CD4-positive, alpha-beta T cell (primary cell): Measurements from ENCODE around the gene SAYSD1. TPM values are rescaled to one million over a fixed set of nuclear protein-coding genes. Genes with fewer than 3 reads are reported as not detected.

Source experiments
- ATAC-seq: fragments of 200-7000 bp; cut with Tn5 transposase; one replicate; pipeline ENCODE4 v1.10.0; 2022; ENCODE audit warnings: mild to moderate bottlenecking; ENCODE audit not compliant: poor library complexity
- CTCF ChIA-PET: fragments of 350-600 bp; sonication (Branson Sonifier 250); formaldehyde crosslinking; loops from one replicate; lab custom pipeline; 2021; ENCODE audit warnings: antibody characterized with exemption, inconsistent platforms; lab: Charles Lee
- POLR2A ChIA-PET: fragments of 350-600 bp; sonication (Branson Sonifier 250); formaldehyde crosslinking; loops from one replicate; lab custom pipeline; 2021; ENCODE audit warnings: antibody characterized with exemption, inconsistent platforms; lab: Charles Lee
- DNase-seq, 14 experiments: peaks; one replicate each; pipeline ENCODE4 v3.0.0-alpha.2; 2013 to 2020; ENCODE audit warnings: mixed read lengths in 2 of 14
- H3K27ac ChIP-seq, 2 donors: one replicate each; pipeline versions ENCODE4 v1.5.1 to v1.7.0; 2013; ENCODE audit warnings: low read length in 2 of 2, low read depth in 1 of 2, mild to moderate bottlenecking in 1 of 2
- H3K27me3 ChIP-seq, 2 experiments: 1 replicate in 1 of 2; 2 replicates in 1 of 2; pipeline versions ENCODE4 v1.6.1 to v1.7.0; 2013; ENCODE audit warnings: low read length in 2 of 2, control low read depth in 1 of 2, mild to moderate bottlenecking in 1 of 2, moderate library complexity in 1 of 2; ENCODE audit not compliant: insufficient read depth in 2 of 2, control insufficient read depth in 1 of 2
- H3K36me3 ChIP-seq: one replicate; pipeline ENCODE4 v1.6.1; 2013; ENCODE audit warnings: low read length, control low read depth; ENCODE audit not compliant: insufficient read depth
- H3K4me1 ChIP-seq: one replicate; pipeline ENCODE4 v1.6.1; 2013; ENCODE audit warnings: low read length, control low read depth; ENCODE audit not compliant: insufficient read depth
- H3K4me3 ChIP-seq: one replicate; pipeline ENCODE4 v1.5.1; 2013; ENCODE audit warnings: mild to moderate bottlenecking, low read length, moderate library complexity
- H3K9me3 ChIP-seq, 2 experiments: 1 replicate in 1 of 2; 2 replicates in 1 of 2; pipeline versions ENCODE4 v1.6.1 to v1.7.0; 2013; ENCODE audit warnings: low read length in 2 of 2, mild to moderate bottlenecking in 2 of 2, control low read depth in 1 of 2, moderate library complexity in 1 of 2; ENCODE audit not compliant: control insufficient read depth in 1 of 2, insufficient read depth in 1 of 2
- H3K27ac Mint-ChIP-seq: one replicate; pipeline ENCODE4 v1.8.0; 2020; ENCODE audit warnings: mixed read lengths
- H3K27me3 Mint-ChIP-seq: one replicate; pipeline ENCODE4 v1.8.0; 2021; ENCODE audit warnings: mixed read lengths
- H3K36me3 Mint-ChIP-seq: one replicate; pipeline ENCODE4 v1.8.0; 2021; ENCODE audit warnings: low read depth, mixed read lengths
- H3K4me1 Mint-ChIP-seq: one replicate; pipeline ENCODE4 v1.8.0; 2021; ENCODE audit warnings: low read depth, mixed read lengths
- H3K4me3 Mint-ChIP-seq: one replicate; pipeline ENCODE4 v1.8.0; 2020; ENCODE audit warnings: mild to moderate bottlenecking, mixed read lengths
- H3K9me3 Mint-ChIP-seq: one replicate; pipeline ENCODE4 v1.8.0; 2020; ENCODE audit warnings: mixed read lengths
- CTCF ChIP-seq: fragments of 200-600 bp; IDR thresholded peaks from one replicate; pipeline ENCODE4 v1.8.0; 2022; ENCODE audit warnings: antibody characterized with exemption, mild to moderate bottlenecking
- intact Hi-C, 2 experiments: fragments of 100-400 bp; cut with DNase I in 1 of 2; cut with micrococcal nuclease in 1 of 2; formaldehyde crosslinking; loops; one replicate each; pipeline versions ENCODE4 v1.15.1 to v1.9.0; 2023 to 2025; cut with DNase I, micrococcal nuclease
- total RNA-seq, 174 experiments: library from RNA in 2 of 174; stranded (reverse) in 2 of 174; gene quantifications; one replicate each; pipeline ENCODE4 v1.2.3 and lab custom pipeline; 2021 to 2026

Gene SAYSD1
- total RNA-seq, 2 experiments from 2014 or later: 18.7 to 21.3 TPM

GRCh38 chr6:39055661-39056060, 59.3 kb downstream of the SAYSD1 start:
- H3K36me3 ChIP-seq: no peaks in the 10 kb centered on the region
- TF ChIP-seq CTCF: no peak
- no peaks in the 10 kb centered on the region for H3K9me3 ChIP-seq
- ChIA-PET POLR2A (no interaction called here), CTCF (no interaction called here)
- H3K27ac Mint-ChIP-seq: no peak overlapping the region
- ATAC-seq (no peak), DNase-seq (no peak)
- peaks cover 7% of the 10 kb centered on the region for H3K4me1 ChIP-seq
- H3K9me3 Mint-ChIP-seq: no peaks in the 10 kb centered on the region
- no peak overlapping the region for H3K4me3 ChIP-seq
- H3K4me1 Mint-ChIP-seq: peaks cover 14% of the 10 kb centered on the region
- peaks cover 25% of the 10 kb centered on the region for H3K27me3 Mint-ChIP-seq
- no peaks in the 10 kb centered on the region for H3K36me3 Mint-ChIP-seq
- H3K27ac ChIP-seq: no peak overlapping the region
- H3K4me3 Mint-ChIP-seq: no peak overlapping the region
- intact Hi-C loops: no loop called here
- H3K27me3 ChIP-seq: peaks cover 0 to 2% of the 10 kb centered on the region in 2 experiments

DNA sequence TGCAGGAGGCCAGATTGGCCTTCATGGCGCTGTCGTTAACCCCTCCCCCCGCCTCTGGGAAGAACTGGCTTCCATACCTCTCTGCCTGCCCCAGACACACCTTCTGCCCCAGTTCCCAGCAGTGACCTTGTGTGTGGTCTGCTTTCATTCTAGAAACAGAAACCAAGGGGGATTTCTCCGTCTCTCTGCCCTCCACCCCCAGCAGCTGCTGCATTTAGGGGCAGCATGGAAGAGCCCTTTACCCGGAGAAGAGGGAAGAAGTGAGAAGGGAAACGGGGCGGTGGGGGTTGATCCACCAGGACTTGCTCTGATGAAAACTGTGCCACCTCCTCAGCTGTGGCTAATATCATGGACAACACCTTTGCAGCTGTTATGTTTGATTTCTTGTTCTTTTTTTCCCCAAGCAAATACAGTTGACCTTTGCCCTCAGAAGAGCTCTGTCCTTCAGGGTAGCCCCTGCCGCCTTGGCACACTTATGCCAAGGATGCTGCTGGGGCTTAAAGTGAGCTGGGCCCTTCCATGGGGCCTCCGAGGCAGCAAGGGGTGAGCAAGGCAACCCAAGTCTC, 60.3 kb downstream of the SAYSD1 start:
- Mint-ChIP-seq H3K36me3 (no peaks in the 10 kb centered on the region), H3K27ac (no peak overlapping the region), H3K27me3 (peaks cover 30% of the 10 kb centered on the region), H3K4me1 (peaks cover 17% of the 10 kb centered on the region), H3K9me3 (no peaks in the 10 kb centered on the region), H3K4me3 (no peak overlapping the region)
- POLR2A ChIA-PET: no interaction called here
- no peak overlapping the region for H3K27ac ChIP-seq
- H3K36me3 ChIP-seq: no peaks in the 10 kb centered on the region
- no peak for ATAC-seq
- CTCF ChIA-PET: no interaction called here
- no peak for DNase-seq
- peaks cover 7% of the 10 kb centered on the region for H3K4me1 ChIP-seq
- no peak overlapping the region for H3K4me3 ChIP-seq
- peaks cover 0 to 4% of the 10 kb centered on the region in 2 experiments for H3K9me3 ChIP-seq
- intact Hi-C loops: no loop called here
- TF ChIP-seq CTCF: no peak
- H3K27me3 ChIP-seq: peaks cover 5 to 11% of the 10 kb centered on the region in 2 experiments

Other genes starting within 250 kb of the SAYSD1 start
- not detected for gene GLP1R, start 66.4 kb downstream of the SAYSD1 start, total RNA-seq
- gene KCNK5, start 114.3 kb upstream of the SAYSD1 start, total RNA-seq: under 1 TPM; 0.30 to 0.47 TPM
- not detected for gene KCNK17, start 199.2 kb upstream of the SAYSD1 start, total RNA-seq
- gene KCNK16, start 207.5 kb upstream of the SAYSD1 start, total RNA-seq: not detected